Right ventricle myocardium superior (tissue), 1 donor: ENCODE measurements around the gene CNR1. TPM values are rescaled to one million over a fixed set of nuclear protein-coding genes. Genes with fewer than 3 reads are reported as not detected.

ENCODE experiments used
- total RNA-seq: library from RNA; stranded (reverse); fragmentation: NEBNext Ultra II Directional; extraction: Animal tissue kit (Norgen Biotek cat#: 25700); gene quantifications from one replicate; pipeline ENCODE4 v1.2.1, GENCODE V29; 2021
- donor health status: DM: no; HTN: yes; CAD: no; lungs with severe emphysema.

Gene CNR1
- total RNA-seq, 1 donor from 2014 or later, result 0.11 TPM

Other genes with a start within 250 kb of the CNR1 start
- gene SPACA1, start 118.5 kb downstream of the CNR1 start, total RNA-seq, result not detected